HuH-7.5 (cell line): ENCODE data around the gene C22orf23.

Experiments used
- DNase-seq: peaks from one replicate; pipeline ENCODE4 v3.0.0; 2011; ENCODE audit warnings: low spot score

The C22orf23 gene

DNA sequence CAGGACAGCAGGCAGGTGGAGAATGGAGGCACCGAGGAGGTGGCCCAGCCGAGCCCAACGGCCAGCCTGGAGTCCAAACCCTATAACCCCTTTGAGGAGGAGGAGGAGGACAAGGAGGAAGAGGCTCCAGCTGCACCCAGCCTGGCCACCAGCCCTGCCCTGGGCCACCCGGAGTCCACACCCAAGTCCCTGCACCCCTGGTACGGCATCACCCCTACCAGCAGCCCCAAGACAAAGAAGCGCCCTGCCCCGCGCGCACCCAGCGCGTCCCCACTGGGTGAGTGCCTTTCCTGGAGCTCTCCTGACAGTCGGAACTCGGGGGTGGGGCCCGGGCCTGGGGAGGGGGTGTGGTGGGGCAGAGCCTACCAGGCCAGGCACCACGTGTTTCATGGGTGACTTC lies 27.6 kb downstream of the C22orf23 start:
- DNase-seq = no peak

DNA sequence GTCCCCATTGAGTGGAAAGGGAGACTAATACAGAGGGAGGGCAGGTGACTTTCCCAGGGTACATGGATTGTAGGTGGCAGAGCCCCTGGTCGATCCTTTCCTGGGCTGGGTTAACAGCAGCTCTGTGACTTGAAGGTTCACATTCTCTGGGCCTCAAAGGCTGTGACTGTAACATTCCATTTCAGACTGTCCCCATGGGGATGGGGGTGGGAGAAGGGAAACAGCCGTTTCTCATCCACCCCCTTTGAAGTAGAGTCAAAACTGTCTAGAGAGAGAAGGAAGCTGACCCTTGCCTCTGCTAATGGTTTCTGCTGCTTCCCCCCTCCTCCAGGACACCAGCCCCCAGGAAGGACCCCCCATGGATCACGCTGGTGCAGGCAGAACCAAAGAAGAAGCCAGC lies 28.1 kb downstream of the C22orf23 start:
- no peak for DNase-seq

DNA sequence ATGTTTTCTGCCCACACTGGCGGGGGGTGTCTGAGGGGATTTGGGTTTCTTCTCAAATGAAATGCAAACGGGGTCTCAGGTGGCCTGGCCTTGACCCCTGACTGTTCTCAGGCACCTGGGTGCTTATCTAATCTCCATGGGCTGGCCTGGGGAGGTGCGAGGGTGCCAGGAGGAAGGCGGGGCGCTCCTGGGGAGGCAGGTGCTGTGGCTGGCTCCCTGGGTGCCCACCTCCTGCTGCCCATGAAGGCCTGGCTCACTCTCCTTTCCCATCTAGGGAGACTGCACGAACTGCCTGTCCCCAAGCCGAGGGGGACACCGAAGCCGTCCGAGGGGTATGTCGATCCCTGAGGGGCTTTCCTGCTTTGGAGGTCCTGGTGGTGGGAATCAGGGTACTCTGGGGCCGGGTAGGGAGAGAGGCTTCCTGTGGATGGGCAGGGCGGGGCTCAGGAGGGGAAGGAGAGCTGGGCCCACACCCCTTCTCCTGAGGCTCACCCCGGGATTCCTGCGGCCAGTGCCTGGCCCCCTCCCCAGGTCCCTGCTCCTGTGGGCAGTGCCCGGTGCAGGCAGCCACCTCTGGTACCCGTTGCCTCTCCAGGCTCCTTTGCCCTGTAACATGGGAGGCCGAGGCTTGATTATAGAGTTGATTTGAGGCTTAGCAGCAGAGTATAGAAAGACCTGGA lies 28.9 kb downstream of the C22orf23 start:
- DNase-seq = no peak

GRCh38 chr22:37923927-37924326 lies 29.5 kb downstream of the C22orf23 start:
- no peak for DNase-seq

GRCh38 chr22:37922191-37922590 lies 31.2 kb downstream of the C22orf23 start:
- no peak for DNase-seq

GRCh38 chr22:37920126-37920525 lies 33.3 kb downstream of the C22orf23 start:
- no peak for DNase-seq

DNA sequence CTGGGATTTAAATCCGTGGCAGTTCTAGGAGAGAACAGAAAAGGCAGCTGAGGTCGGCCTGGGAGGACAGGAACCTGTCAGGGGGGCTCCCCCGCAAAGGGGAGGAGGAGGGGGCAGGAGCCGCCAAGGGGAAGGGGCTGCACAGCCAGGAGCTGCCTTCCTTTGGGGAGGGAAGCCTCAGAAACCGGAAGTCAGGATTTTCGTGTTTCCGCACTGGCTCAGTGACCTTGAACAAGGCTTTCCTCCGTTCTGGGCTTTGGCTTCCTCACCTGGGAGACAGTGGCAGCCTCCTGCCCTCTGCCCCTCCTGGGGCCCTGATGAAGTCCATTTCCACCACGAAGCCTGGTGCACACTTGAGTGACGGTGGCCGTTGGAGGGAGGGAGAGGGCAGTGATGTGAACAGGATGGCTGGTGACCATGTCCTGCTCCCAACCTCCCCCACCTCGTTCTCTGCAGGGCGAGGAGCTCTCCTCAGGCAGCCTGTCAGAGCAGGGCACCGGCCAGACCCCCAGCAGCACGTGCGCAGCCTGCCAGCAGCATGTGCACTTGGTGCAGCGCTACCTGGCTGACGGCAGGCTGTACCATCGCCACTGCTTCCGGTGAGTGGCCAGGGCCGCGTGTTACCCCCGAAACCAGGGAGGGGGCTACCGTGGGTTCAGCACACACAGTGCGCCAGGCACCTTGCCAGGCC lies 34.7 kb downstream of the C22orf23 start:
- no peak for DNase-seq

- DNase-seq = no peak
These were observed 35.4 kb downstream of the C22orf23 start for GRCh38 chr22:37917874-37918548.

DNA sequence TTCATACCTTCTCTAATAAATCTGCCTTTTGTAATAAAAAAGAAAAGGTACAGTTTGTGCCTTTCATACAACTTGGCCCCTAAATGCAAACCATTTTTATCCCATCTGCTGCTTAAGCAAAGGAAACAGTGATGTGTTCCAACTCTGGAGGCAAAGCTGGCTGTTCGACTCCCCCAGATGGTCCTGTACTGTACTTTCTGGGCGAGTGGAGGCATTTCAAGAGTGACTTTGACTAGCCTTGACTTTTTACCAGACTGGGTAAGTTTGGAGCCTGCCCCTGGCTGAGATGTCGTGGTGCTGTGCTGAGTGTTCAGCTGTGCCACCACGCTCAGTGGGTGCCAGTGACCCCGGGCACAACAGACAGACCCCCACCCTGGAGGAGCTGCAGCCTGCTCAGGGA lies 37.1 kb downstream of the C22orf23 start:
- no peak for DNase-seq

DNA sequence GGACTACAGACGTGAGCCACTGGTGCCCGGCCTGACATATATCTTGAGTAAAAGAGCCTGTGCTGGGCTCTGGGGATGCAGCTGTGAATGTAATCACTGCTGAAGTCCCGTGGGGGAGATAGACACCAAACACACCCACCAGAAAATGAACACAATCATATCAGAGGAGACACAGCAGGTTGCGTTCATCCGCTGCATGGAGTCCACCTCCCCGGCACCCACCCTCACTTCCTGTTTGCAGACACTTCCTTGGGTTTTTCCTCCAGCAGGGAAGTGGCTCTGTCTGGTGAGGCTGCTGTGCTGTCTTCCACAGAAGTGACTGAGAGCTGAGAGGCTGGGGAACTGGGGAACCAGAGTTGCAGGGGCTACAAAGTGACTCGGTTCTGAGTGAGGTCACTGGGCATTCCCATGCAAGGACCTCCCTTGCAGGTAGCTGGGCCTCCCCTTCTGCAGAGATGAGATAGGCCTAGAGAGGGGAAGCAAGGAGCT lies 40.1 kb downstream of the C22orf23 start:
- no peak for DNase-seq

GRCh38 chr22:37912171-37912570 lies 41.2 kb downstream of the C22orf23 start:
- DNase-seq = no peak

DNA sequence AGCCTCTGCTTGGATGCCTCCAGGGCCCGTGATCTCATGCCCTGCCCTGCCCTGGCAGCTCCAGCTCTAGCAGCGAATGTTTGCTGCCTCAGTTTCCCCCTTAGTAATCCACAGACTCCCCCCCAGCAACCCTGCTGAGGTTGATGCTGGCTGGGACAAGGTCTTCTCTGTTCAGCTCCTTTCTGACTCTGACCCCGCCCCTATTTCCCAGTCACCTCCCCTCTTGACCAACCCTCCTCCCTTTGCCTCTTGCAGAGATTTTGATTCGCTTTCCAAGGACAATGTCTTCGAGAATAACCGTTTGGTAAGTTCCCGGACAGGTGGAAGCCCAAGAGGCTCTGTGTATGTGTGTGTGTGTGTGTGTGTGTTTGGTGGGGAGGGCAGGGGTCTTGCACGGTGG lies 41.7 kb downstream of the C22orf23 start:
- DNase-seq = no peak

- no peak for DNase-seq
These were observed 42.3 kb downstream of the C22orf23 start for GRCh38 chr22:37910890-37911672.

DNA sequence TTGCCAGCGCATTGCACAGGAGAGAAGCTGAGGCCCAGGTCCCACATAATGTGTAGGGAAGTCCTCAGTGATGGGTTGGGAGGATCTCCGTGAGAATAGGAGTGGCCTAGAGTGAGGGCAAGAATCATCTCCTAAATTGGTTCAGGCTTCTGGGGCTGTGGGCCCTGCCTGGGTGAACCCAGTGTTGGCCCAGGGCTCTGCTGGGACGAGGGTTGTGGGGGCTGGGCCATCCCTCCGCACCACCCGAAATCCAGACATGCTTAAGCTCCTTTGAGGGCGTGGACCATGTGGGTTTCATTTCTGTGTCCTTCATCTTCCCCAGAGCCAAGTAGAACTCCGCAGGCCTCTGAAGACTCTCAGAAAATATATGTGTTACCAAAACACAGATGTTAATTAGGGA lies 43.6 kb downstream of the C22orf23 start:
- no peak for DNase-seq

DNA sequence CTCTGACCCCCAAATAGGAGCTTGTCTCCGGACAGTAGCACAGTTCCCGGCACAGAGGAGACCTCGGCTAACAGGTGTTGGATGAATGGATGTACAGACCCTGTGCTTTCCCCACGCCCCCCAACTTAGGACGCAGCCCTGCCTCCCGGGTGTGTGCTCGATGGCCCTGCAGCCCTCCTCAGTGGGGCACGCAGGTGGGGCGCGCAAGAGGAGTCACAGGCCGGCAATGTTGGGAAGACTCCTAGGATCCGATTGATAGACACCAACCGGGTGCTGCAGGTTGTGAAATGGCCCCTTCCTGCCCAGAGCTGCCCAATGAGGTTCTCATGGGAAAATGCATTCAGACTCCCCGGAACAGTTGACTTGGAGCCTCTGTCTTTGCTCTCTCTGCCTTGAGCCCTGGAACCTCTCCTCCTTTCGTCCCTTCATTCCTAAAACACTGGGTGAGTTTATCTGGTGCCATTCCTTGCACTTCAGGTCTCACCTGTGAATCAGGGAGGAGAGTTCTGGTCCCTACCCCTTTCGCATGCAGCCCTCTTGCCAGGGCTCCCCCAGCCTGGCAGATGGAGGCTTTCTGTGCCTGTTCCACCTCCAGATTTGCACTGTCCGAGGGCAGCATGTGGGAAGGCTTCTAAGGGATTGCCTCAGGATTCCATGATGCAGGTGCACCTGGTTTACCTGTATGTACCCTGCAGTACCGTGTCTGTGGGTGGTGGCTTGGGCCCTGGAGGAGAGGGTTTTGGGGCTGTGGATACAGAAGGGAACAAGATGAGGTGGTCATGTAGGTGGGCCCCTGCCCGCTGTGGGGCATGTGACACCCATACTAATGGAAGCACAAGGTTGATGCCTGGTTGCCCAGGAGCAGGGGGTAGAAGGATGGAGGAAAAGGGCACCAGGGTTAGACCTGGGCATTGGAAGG lies 46.1 kb downstream of the C22orf23 start:
- no peak for DNase-seq

GRCh38 chr22:37906364-37907008 lies 46.9 kb downstream of the C22orf23 start:
- no peak for DNase-seq

DNA sequence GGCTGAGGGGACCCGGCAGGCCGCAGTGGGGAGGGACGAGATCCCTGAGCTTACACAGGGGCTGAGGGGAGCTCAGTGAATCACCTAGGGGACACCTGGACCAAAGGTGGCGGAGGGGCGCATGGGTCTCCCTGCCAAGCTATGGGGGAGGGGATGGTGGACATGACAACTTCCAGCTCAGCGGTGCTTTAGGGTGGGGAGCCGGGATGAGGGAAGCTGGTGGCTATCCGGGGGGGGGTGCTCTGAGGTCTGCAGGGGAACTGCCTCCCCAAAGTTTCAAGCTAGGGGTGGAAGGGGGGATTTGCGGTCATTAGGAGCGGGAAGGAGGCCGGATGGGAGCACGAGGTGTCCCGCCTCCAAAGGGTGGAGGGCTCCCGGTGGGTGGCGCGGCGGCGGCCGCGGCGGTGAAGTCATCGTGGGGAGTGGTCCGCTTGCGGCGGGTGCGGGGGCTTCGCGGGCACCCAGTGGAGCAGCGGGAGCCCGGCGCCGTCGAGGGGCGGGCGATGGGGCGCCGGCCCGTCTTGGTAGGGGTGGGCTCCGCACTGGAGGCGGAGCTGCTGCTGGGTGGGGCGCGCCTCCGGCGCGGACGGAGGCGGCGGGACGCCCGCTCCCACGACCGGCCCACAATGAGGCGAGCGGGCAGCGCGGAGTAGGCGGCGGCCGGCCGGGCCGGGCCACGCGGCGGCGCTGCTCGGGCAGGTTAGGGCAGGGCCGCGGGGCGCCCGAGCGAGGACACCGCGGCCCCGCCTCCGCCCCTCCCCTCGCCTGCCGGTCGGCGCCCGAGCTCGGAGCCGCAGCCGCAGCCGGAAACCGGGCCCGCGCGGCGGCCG lies 47.7 kb downstream of the C22orf23 start, which contains the start of gene MICALL1:
MICALL1 (plus strand) TSS at position 764 of the 830 bp plus-strand sequence. CDS start 126 bp downstream, outside the sequence.
- DNase-seq = peak; percentile 80

DNA sequence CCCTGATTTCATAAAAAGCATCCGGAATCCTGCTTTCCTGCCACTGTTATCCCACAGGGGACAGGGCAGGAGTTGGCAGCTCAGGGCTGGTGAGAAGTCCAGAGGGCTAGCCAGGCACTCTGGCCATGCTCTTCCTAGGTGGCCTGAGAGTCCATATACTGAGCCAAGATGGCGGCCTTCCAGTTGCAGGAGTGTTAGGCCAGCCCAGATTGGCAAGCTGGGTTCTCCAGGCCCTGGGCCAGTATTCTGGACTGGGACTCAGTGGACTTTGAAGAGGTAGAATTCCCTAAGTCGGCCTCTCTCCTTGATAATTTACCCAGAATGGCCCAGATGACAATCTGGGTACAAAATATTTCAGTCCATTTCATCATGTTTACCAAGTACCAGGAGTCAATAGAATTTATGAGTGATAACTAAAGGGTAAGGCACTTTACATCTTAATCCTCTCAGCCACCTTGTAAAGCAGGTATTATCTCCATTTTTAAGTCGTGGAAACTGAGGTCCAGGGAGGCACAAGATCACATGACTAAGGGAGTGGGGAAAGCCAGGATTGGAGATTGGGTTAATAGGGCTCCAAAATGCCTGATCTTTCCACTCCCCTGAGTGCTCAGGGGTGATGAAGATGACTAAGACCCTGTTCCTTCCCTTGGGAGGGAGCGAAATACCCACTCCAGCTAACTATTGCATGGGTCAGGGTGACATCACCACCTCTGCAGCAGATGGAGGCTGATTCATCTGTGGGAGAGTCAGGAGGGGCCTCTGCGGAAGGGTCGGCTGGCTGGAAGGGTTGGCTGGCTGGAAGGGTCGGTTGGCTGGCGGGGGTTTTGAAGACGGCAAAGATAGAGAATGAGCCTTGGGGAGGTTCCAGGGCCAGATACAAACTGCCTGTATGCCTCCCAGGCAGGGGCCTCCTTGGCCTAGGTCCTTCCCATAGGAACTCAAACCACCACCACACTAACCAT lies 48.5 kb downstream of the C22orf23 start:
- no peak for DNase-seq
